ENCODE data around the gene XNDC1N. TPM values are rescaled to one million over a fixed set of nuclear protein-coding genes. Genes with fewer than 3 reads are reported as not detected.
A peak's percentile ranks its signal among the peaks of the same experiment; 100 is the strongest.

The XNDC1N gene
- total and polyA plus RNA-seq, 2 of the 13 experiments (the other 11 are each of a cell fraction or from before 2014, with no cell fraction given), result 3.4 to 7.5 TPM

- CTCF ChIA-PET (ENCODE audit: low intra/inter-chr PET ratio, low total read pairs), result no interaction called here
- DNase-seq (ENCODE audit: low spot score), result no peak
- Histone ChIP-seq H3K27ac (ENCODE audit: extremely low read length, insufficient read depth, low read length) (no peak overlapping the region), H2AFZ (ENCODE audit: low read length) (no peak overlapping the region), H3K4me1 (ENCODE audit: insufficient read depth, low read length) (peaks cover 55% of the 10 kb centered on the region), H3K9ac (ENCODE audit: insufficient read depth, low read depth, low read length) (no peak overlapping the region), H4K20me1 (ENCODE audit: insufficient read depth, low read length) (peaks cover 6% of the 10 kb centered on the region; the same call in 1 of the 2 replicates), H3K27me3 (ENCODE audit: control insufficient read depth in 1 of 2, insufficient read depth in 2 of 2, low read length in 2 of 2) (no peaks in the 10 kb centered on the region), H3K4me3 (replicated peaks in 1 of 3; ENCODE audit: insufficient read depth in 1 of 3, low read depth in 2 of 3, low read length in 3 of 3) (no peak overlapping the region), H3K4me2 (ENCODE audit: low read depth, low read length) (no peak overlapping the region), H3K36me3 (replicated peaks in 1 of 2; ENCODE audit: control insufficient read depth in 1 of 2, insufficient read depth in 2 of 2, low read length in 2 of 2) (peaks cover 3 to 13% of the 10 kb centered on the region in 2 experiments; a peak in 2 of 5 replicates), H3K79me2 (ENCODE audit: insufficient read depth, low read length) (peaks cover 91% of the 10 kb centered on the region), H3K9me3 (ENCODE audit: low read length) (no peaks in the 10 kb centered on the region)
- no TSS peak for BruUV-seq (replicated peaks)
- TF ChIP-seq ZNF883 (CRISPR knock-in tag; IDR thresholded peaks at IDR 0.05; ENCODE audit: not compliant biosample characterization) (no peak), MAFG (CRISPR knock-in tag; IDR thresholded peaks at IDR 0.05) (no peak), ZNF556 (CRISPR knock-in tag; IDR thresholded peaks at IDR 0.05; ENCODE audit: borderline replicate concordance) (no peak), PHF20 (CRISPR knock-in tag; IDR thresholded peaks at IDR 0.05) (no peak), SP1 (IDR thresholded peaks at IDR 0.05) (no peak), SP1 (CRISPR knock-in tag; IDR thresholded peaks at IDR 0.05) (no peak), MBNL3 (CRISPR knock-in tag; conservative IDR thresholded peaks at IDR 0.05) (no peak)
- FAIRE-seq, result no peak
- ATAC-seq, result no peak
- POLR2A ChIA-PET, result no interaction called here
- in situ Hi-C loops (cut with HindIII; ENCODE audit: extremely low pct_ligation_motif_present, low pct_unique_long_range_greater_than_20kb) (no loop called here), intact Hi-C loops (cut with micrococcal nuclease; ENCODE audit: unreplicated experiment) (no loop called here)
- 74% methylated on average over 4 of the region's 4 CpGs for WGBS (ENCODE audit: low lambda C conversion rate)
These were observed 7.0 kb upstream of the XNDC1N start for GRCh38 chr11:71935338-71935925.

- POLR2A ChIA-PET, result interaction anchor here (1.0 to 2.1 kb wide), 2 partner anchors 11 to 46 kb away, joined by 4 read pairs; no protein-coding TSS in a partner anchor
- no peak overlapping the region for H3K27ac ChIP-seq (ENCODE audit: extremely low read length, insufficient read depth, low read length)
- peaks cover 10% of the 10 kb centered on the region for H4K20me1 ChIP-seq (ENCODE audit: insufficient read depth, low read length)
- 76% methylated on average over 2 of the region's 2 CpGs for WGBS (ENCODE audit: low lambda C conversion rate)
- no peak overlapping the region for H3K4me3 ChIP-seq (replicated peaks in 1 of 3; ENCODE audit: insufficient read depth in 1 of 3, low read depth in 2 of 3, low read length in 3 of 3)
- ATAC-seq (no peak), FAIRE-seq (no peak), DNase-seq (ENCODE audit: low spot score) (no peak)
- TF ChIP-seq ZSCAN30 (CRISPR knock-in tag; IDR thresholded peaks at IDR 0.05), result no peak
- no peak overlapping the region for H3K9ac ChIP-seq (ENCODE audit: insufficient read depth, low read depth, low read length)
- peaks cover 91% of the 10 kb centered on the region for H3K79me2 ChIP-seq (ENCODE audit: insufficient read depth, low read length)
- 0 out of 2 replicates have a peak overlapping the region, but pooled peaks have one; percentile 58 for H3K4me2 ChIP-seq (ENCODE audit: low read depth, low read length)
- no peaks in the 10 kb centered on the region for H3K9me3 ChIP-seq (ENCODE audit: low read length)
- no peak overlapping the region for H2AFZ ChIP-seq (ENCODE audit: low read length)
- H3K4me1 ChIP-seq (ENCODE audit: insufficient read depth, low read length), result peaks cover 62% of the 10 kb centered on the region
- no peaks in the 10 kb centered on the region; a peak in 1 of 5 replicates for H3K27me3 ChIP-seq (ENCODE audit: control insufficient read depth in 1 of 2, insufficient read depth in 2 of 2, low read length in 2 of 2)
- in situ Hi-C loops (cut with HindIII; ENCODE audit: extremely low pct_ligation_motif_present, low pct_unique_long_range_greater_than_20kb), result no loop called here
- no TSS peak for BruUV-seq (replicated peaks)
- CTCF ChIA-PET (ENCODE audit: low intra/inter-chr PET ratio, low total read pairs), result no interaction called here
- peaks cover 3 to 9% of the 10 kb centered on the region in 2 experiments; a peak in 2 of 5 replicates for H3K36me3 ChIP-seq (replicated peaks in 1 of 2; ENCODE audit: control insufficient read depth in 1 of 2, insufficient read depth in 2 of 2, low read length in 2 of 2)
- intact Hi-C loops (cut with micrococcal nuclease; ENCODE audit: unreplicated experiment), result no loop called here
These were observed 5.8 kb upstream of the XNDC1N start for GRCh38 chr11:71934213-71934612.
